GM12891 (cell line): ENCODE data around the gene KCNE1.

ENCODE experiments used
- DNase-seq: peaks from one replicate; pipeline ENCODE4 v3.0.0; 2011; ENCODE audit warnings: low spot score; ENCODE audit not compliant: insufficient read length
- FAIRE-seq: peaks from 2 replicates; lab custom pipeline; 2011; peaks lifted over from hg19 to GRCh38; lab: Jason Lieb, UNC
- PAX5 ChIP-seq: IDR thresholded peaks from 2 replicates; pipeline ENCODE4 v1.6.1; 2011; ENCODE audit warnings: low read length, moderate library complexity, mild to moderate bottlenecking; ENCODE audit not compliant: insufficient read depth, severe bottlenecking
- POLR2A ChIP-seq: IDR thresholded peaks from 2 replicates; pipeline ENCODE4 v1.6.1; 2011; ENCODE audit warnings: low read depth, low read length, control low read depth
- POLR2AphosphoS5 ChIP-seq: IDR thresholded peaks from 2 replicates; pipeline ENCODE4 v1.6.1; 2011; ENCODE audit warnings: low read depth, low read length, control low read depth
- POU2F2 ChIP-seq: IDR thresholded peaks from 2 replicates; pipeline ENCODE4 v1.6.1; 2011; ENCODE audit warnings: low read depth, mild to moderate bottlenecking, control low read depth, low read length, moderate library complexity
- SPI1 ChIP-seq: IDR thresholded peaks from 2 replicates; pipeline ENCODE4 v1.6.1; 2011; ENCODE audit warnings: low read depth, low read length, control low read depth
- TAF1 ChIP-seq: IDR thresholded peaks from 2 replicates; pipeline ENCODE4 v1.6.1; 2011; ENCODE audit warnings: low read depth, low read length, control low read depth

KCNE1 gene

GRCh38 chr21:34537838-34538237 lies 25.8 kb upstream of the KCNE1 start:
- DNase-seq (no peak), FAIRE-seq (no peak)
- TF ChIP-seq POLR2A (no peak), POLR2AphosphoS5 (no peak), POU2F2 (no peak), SPI1 (no peak)

GRCh38 chr21:34536820-34537219 lies 24.8 kb upstream of the KCNE1 start:
- no peak for FAIRE-seq
- TF ChIP-seq POU2F2 (no peak), SPI1 (no peak), TAF1 (no peak), POLR2AphosphoS5 (no peak), PAX5 (no peak), POLR2A (no peak)

GRCh38 chr21:34536311-34536710 lies 24.3 kb upstream of the KCNE1 start:
- DNase-seq = no peak
- no peak for FAIRE-seq
- no peak for TF ChIP-seq POLR2A
- TF ChIP-seq POLR2AphosphoS5 = no peak
- no peak for TF ChIP-seq POU2F2
- TF ChIP-seq PAX5 = no peak

More at GRCh38 chr21:34536820-34537219, 24.8 kb upstream of the KCNE1 start:
- DNase-seq = no peak

- TF ChIP-seq POU2F2 = no peak
- TF ChIP-seq PAX5 = no peak
- TF ChIP-seq POLR2A = no peak
- TF ChIP-seq TAF1 = no peak
- no peak for TF ChIP-seq SPI1
- TF ChIP-seq POLR2AphosphoS5 = no peak
- FAIRE-seq (peak; percentile 55), DNase-seq (no peak)
Observed at GRCh38 chr21:34535886-34536285, 23.9 kb upstream of the KCNE1 start.

GRCh38 chr21:34534522-34534921 lies 22.5 kb upstream of the KCNE1 start:
- FAIRE-seq (no peak), DNase-seq (no peak)
- TF ChIP-seq POU2F2 = 0 out of 2 replicates have a peak, but pooled peaks have one; percentile 16
- no peak for TF ChIP-seq POLR2A

- no peak for FAIRE-seq
- DNase-seq = no peak
- TF ChIP-seq POLR2A = no peak
- TF ChIP-seq TAF1 = no peak
- TF ChIP-seq PAX5 = no peak
- TF ChIP-seq POLR2AphosphoS5 = no peak
- no peak for TF ChIP-seq SPI1
- no peak for TF ChIP-seq POU2F2
Observed at GRCh38 chr21:34533938-34534337, 21.9 kb upstream of the KCNE1 start.

- TF ChIP-seq TAF1 = no peak
- no peak for TF ChIP-seq SPI1
- no peak for TF ChIP-seq POLR2A
- no peak for TF ChIP-seq POLR2AphosphoS5
- TF ChIP-seq PAX5 = no peak
- TF ChIP-seq POU2F2 = no peak
- FAIRE-seq (no peak), DNase-seq (no peak)
Observed at GRCh38 chr21:34531399-34531798, 19.4 kb upstream of the KCNE1 start.

GRCh38 chr21:34530261-34530660 lies 18.3 kb upstream of the KCNE1 start:
- DNase-seq = no peak
- no peak for FAIRE-seq
- TF ChIP-seq SPI1 = no peak
- no peak for TF ChIP-seq PAX5
- no peak for TF ChIP-seq POLR2AphosphoS5
- TF ChIP-seq TAF1 = no peak
- TF ChIP-seq POLR2A = no peak
- TF ChIP-seq POU2F2 = no peak

GRCh38 chr21:34528131-34528561 lies 16.1 kb upstream of the KCNE1 start:
- no peak for TF ChIP-seq SPI1
- DNase-seq = no peak
- FAIRE-seq = no peak

- TF ChIP-seq TAF1 (no peak), PAX5 (no peak), POLR2AphosphoS5 (no peak), POU2F2 (no peak), POLR2A (no peak), SPI1 (no peak)
- DNase-seq (no peak), FAIRE-seq (peak; percentile 70)
Observed at GRCh38 chr21:34526618-34527290, 14.7 kb upstream of the KCNE1 start.

GRCh38 chr21:34526241-34526617 lies 14.2 kb upstream of the KCNE1 start:
- DNase-seq (no peak), FAIRE-seq (peak; percentile 75)
- no peak for TF ChIP-seq POLR2A
- TF ChIP-seq SPI1 = no peak
- TF ChIP-seq PAX5 = no peak
- no peak for TF ChIP-seq POLR2AphosphoS5
- TF ChIP-seq TAF1 = no peak
- no peak for TF ChIP-seq POU2F2
